ENCODE data around the gene TEX22.

DNA sequence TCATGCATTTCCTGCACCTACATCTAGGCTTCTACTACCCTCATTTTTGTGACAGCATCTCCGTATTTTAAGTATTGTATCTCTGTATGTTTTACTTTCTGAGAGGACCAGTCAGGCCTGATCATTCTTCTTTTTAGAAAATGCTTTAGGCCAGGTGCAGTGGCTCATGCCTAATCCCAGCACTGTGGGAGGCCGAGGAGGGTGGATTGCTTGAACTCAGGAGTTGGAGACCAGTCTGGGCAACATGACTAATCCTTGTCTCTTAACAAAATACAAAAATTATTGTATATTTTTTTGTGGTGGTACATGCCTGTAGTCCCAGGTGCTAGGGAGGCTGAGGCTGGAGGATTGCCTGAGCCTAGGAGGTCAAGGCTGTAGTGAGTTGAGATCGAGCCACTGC, 46.9 kb upstream of the TEX22 start:
- TF ChIP-seq MAX (CRISPR knock-in tag; IDR thresholded peaks at IDR 0.05) (no peak), TEAD1 (CRISPR knock-in tag; IDR thresholded peaks at IDR 0.05) (no peak), MYBL2 (CRISPR knock-in tag; IDR thresholded peaks at IDR 0.05) (no peak), SP1 (CRISPR knock-in tag; conservative IDR thresholded peaks at IDR 0.05) (no peak), NFYB (CRISPR knock-in tag; conservative IDR thresholded peaks at IDR 0.05; ENCODE audit: low read depth) (no peak), ATF3 (CRISPR knock-in tag; conservative IDR thresholded peaks at IDR 0.05) (no peak)
- TF ChIP-seq, protein P1, sequence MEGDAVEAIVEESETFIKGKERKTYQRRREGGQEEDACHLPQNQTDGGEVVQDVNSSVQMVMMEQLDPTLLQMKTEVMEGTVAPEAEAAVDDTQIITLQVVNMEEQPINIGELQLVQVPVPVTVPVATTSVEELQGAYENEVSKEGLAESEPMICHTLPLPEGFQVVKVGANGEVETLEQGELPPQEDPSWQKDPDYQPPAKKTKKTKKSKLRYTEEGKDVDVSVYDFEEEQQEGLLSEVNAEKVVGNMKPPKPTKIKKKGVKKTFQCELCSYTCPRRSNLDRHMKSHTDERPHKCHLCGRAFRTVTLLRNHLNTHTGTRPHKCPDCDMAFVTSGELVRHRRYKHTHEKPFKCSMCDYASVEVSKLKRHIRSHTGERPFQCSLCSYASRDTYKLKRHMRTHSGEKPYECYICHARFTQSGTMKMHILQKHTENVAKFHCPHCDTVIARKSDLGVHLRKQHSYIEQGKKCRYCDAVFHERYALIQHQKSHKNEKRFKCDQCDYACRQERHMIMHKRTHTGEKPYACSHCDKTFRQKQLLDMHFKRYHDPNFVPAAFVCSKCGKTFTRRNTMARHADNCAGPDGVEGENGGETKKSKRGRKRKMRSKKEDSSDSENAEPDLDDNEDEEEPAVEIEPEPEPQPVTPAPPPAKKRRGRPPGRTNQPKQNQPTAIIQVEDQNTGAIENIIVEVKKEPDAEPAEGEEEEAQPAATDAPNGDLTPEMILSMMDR (IDR thresholded peaks at IDR 0.05): no peak
- TF ChIP-seq, protein P2, sequence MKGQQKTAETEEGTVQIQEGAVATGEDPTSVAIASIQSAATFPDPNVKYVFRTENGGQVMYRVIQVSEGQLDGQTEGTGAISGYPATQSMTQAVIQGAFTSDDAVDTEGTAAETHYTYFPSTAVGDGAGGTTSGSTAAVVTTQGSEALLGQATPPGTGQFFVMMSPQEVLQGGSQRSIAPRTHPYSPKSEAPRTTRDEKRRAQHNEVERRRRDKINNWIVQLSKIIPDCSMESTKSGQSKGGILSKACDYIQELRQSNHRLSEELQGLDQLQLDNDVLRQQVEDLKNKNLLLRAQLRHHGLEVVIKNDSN (CRISPR knock-in tag; IDR thresholded peaks at IDR 0.05): no peak
- TF ChIP-seq, protein P3, sequence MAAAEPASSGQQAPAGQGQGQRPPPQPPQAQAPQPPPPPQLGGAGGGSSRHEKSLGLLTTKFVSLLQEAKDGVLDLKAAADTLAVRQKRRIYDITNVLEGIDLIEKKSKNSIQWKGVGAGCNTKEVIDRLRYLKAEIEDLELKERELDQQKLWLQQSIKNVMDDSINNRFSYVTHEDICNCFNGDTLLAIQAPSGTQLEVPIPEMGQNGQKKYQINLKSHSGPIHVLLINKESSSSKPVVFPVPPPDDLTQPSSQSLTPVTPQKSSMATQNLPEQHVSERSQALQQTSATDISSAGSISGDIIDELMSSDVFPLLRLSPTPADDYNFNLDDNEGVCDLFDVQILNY (CRISPR knock-in tag; IDR thresholded peaks at IDR 0.05): no peak

Measured in WTC11 (cell line).